ENCODE measurements around the gene GPC1. TPM values are rescaled to one million over a fixed set of nuclear protein-coding genes. Genes with fewer than 3 reads are reported as not detected.
"Not testable (repeated sequence)": the region's sequence is repeated elsewhere in the genome, so short reads cannot be mapped to it uniquely, and the experiment has no call there.

GPC1 gene
- polyA plus RNA-seq (ENCODE audit: insufficient read length in 3 of 3) = 10 to 100 TPM; 26.8 to 45.1 (median 44.6) TPM
- long read RNA-seq, donor 1, transcript GPC1-201 (9 exons, 3,713 nt) = major isoform, 9 of 9 reads
- long read RNA-seq, donor 1, partial matches to known transcripts = 0 of 9 reads
- long read RNA-seq, donor 1, other reads (novel, unspliced or antisense) = 0 of 9 reads
- long read RNA-seq, donor 2, transcript GPC1-201 (9 exons, 3,713 nt) = major isoform, 8 of 15 reads
- long read RNA-seq, donor 2, partial matches to known transcripts = 7 of 15 reads
- long read RNA-seq, donor 2, other reads (novel, unspliced or antisense) = 0 of 15 reads
- long read RNA-seq, donor 3, transcript GPC1-201 (9 exons, 3,713 nt) = major isoform, 9 of 10 reads
- long read RNA-seq, donor 3, partial matches to known transcripts = 0 of 10 reads
- long read RNA-seq, donor 3, other reads (novel, unspliced or antisense) = 0 of 10 reads
- long read RNA-seq, donor 4, partial matches to known transcripts = 9 of 14 reads
- long read RNA-seq, donor 4, other reads (novel, unspliced or antisense) = 0 of 14 reads
- long read RNA-seq, donor 5 = 0 reads
- long read RNA-seq, donor 6, partial matches to known transcripts = 13 of 17 reads
- long read RNA-seq, donor 6, other reads (novel, unspliced or antisense) = 0 of 17 reads
- long read RNA-seq, donor 7, transcript GPC1-201 (9 exons, 3,713 nt) = major isoform, 7 of 7 reads
- long read RNA-seq, donor 7, partial matches to known transcripts = 0 of 7 reads
- long read RNA-seq, donor 7, other reads (novel, unspliced or antisense) = 0 of 7 reads
- long read RNA-seq, donor 8, transcript GPC1-201 (9 exons, 3,713 nt) = major isoform, 10 of 22 reads
- long read RNA-seq, donor 8, partial matches to known transcripts = 12 of 22 reads
- long read RNA-seq, donor 8, other reads (novel, unspliced or antisense) = 0 of 22 reads
- long read RNA-seq, donor 9, transcript GPC1-201 (9 exons, 3,713 nt) = major isoform, 7 of 7 reads
- long read RNA-seq, donor 9, partial matches to known transcripts = 0 of 7 reads
- long read RNA-seq, donor 9, other reads (novel, unspliced or antisense) = 0 of 7 reads
- long read RNA-seq, donor 10, partial matches to known transcripts = 0 of 4 reads
- long read RNA-seq, donor 10, other reads (novel, unspliced or antisense) = 0 of 4 reads
- long read RNA-seq, donor 11, transcript GPC1-201 (9 exons, 3,713 nt) = major isoform, 12 of 12 reads
- long read RNA-seq, donor 11, partial matches to known transcripts = 0 of 12 reads
- long read RNA-seq, donor 11, other reads (novel, unspliced or antisense) = 0 of 12 reads
- long read RNA-seq, donor 12, partial matches to known transcripts = 9 of 12 reads
- long read RNA-seq, donor 12, other reads (novel, unspliced or antisense) = 0 of 12 reads
- long read RNA-seq, donor 13, transcript GPC1-201 (9 exons, 3,713 nt) = major isoform, 12 of 12 reads
- long read RNA-seq, donor 13, partial matches to known transcripts = 0 of 12 reads
- long read RNA-seq, donor 13, other reads (novel, unspliced or antisense) = 0 of 12 reads
- long read RNA-seq, donor 14, transcript GPC1-201 (9 exons, 3,713 nt) = major isoform, 6 of 6 reads
- long read RNA-seq, donor 14, partial matches to known transcripts = 0 of 6 reads
- long read RNA-seq, donor 14, other reads (novel, unspliced or antisense) = 0 of 6 reads
- long read RNA-seq, donor 15, partial matches to known transcripts = 0 of 4 reads
- long read RNA-seq, donor 15, other reads (novel, unspliced or antisense) = 0 of 4 reads
- long read RNA-seq, donor 16, transcript GPC1-201 (9 exons, 3,713 nt) = major isoform, 21 of 21 reads
- long read RNA-seq, donor 16, partial matches to known transcripts = 0 of 21 reads
- long read RNA-seq, donor 16, other reads (novel, unspliced or antisense) = 0 of 21 reads

- peak in 6 of 11 donors; percentile 70 to 74 (median 72) for DNase-seq (ENCODE audit: extremely low read depth in 1 of 11, low read depth in 9 of 11, low spot score in 4 of 11)
These were observed at the start of gene GPC1 for GRCh38 chr2:240435457-240435947. Gene GPC1, plus strand, starts transcription at chr2:240435663. Its CDS starts 256 bp downstream, at chr2:240435919.

- no peak for DNase-seq (ENCODE audit: extremely low read depth in 1 of 11, low read depth in 9 of 11, low spot score in 4 of 11)
These were observed 49.1 kb upstream of the GPC1 start for GRCh38 chr2:240386326-240386725.

- not testable (repeated sequence) for DNase-seq (ENCODE audit: extremely low read depth in 1 of 11, low read depth in 9 of 11, low spot score in 4 of 11)
These were observed 48.7 kb upstream of the GPC1 start for GRCh38 chr2:240386743-240387142.

- no peak for DNase-seq (ENCODE audit: extremely low read depth in 1 of 11, low read depth in 9 of 11, low spot score in 4 of 11)
These were observed 48.2 kb upstream of the GPC1 start for GRCh38 chr2:240387325-240387668.

GRCh38 chr2:240387669-240388358 lies 47.6 kb upstream of the GPC1 start:
- DNase-seq (ENCODE audit: extremely low read depth in 1 of 11, low read depth in 9 of 11, low spot score in 4 of 11) = no peak

GRCh38 chr2:240388471-240389301 lies 46.8 kb upstream of the GPC1 start:
- DNase-seq (ENCODE audit: extremely low read depth in 1 of 11, low read depth in 9 of 11, low spot score in 4 of 11) = no peak

- no peak for DNase-seq (ENCODE audit: extremely low read depth in 1 of 11, low read depth in 9 of 11, low spot score in 4 of 11)
These were observed 46.1 kb upstream of the GPC1 start for GRCh38 chr2:240389302-240389805.

GRCh38 chr2:240390091-240391073 lies 45.1 kb upstream of the GPC1 start:
- DNase-seq (ENCODE audit: extremely low read depth in 1 of 11, low read depth in 9 of 11, low spot score in 4 of 11) = no peak

- no peak for DNase-seq (ENCODE audit: extremely low read depth in 1 of 11, low read depth in 9 of 11, low spot score in 4 of 11)
These were observed 44.1 kb upstream of the GPC1 start for GRCh38 chr2:240391111-240392051.

GRCh38 chr2:240392084-240392947 lies 43.1 kb upstream of the GPC1 start:
- DNase-seq (ENCODE audit: extremely low read depth in 1 of 11, low read depth in 9 of 11, low spot score in 4 of 11) = no peak

- DNase-seq (ENCODE audit: extremely low read depth in 1 of 11, low read depth in 9 of 11, low spot score in 4 of 11) = no peak
These were observed 42.3 kb upstream of the GPC1 start for GRCh38 chr2:240392948-240393830.

GRCh38 chr2:240393831-240394410 lies 41.5 kb upstream of the GPC1 start:
- no peak for DNase-seq (ENCODE audit: extremely low read depth in 1 of 11, low read depth in 9 of 11, low spot score in 4 of 11)
